Measurements from ENCODE around the gene TTC38. TPM values are rescaled to one million over a fixed set of nuclear protein-coding genes. Genes with fewer than 3 reads are reported as not detected.

Gene TTC38
- total RNA-seq, 1 donor from 2014 or later = 60.7 TPM

DNA sequence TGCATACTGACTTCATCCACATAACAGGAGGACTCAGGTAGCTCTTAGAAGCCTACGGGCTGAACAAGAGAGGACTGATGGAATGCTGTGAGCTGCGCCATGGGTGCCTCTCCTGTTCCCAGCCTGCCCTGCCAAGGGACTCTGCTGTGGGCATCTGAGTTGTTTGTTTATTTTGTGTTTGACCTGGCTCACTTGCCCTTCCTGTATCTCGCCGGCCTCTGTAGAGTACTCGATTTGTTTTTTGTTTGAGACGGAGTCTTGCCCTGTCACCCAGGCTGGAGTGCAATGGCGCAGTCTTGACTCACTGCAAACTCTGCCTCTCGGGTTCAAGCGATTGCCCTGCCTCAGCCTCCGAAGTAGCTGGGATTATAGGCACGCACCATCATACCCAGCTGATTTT lies 1.8 kb downstream of the TTC38 start:
- H3K4me3 ChIP-seq (ENCODE audit: low read depth, low read length) = peak overlapping the region; percentile 97
- no peak for DNase-seq (ENCODE audit: low read depth)
- TF ChIP-seq CTCF (conservative IDR thresholded peaks at IDR 0.05; ENCODE audit: low read depth, low read length) = no peak

- DNase-seq (ENCODE audit: low read depth) = no peak
- no peak overlapping the region for H3K4me3 ChIP-seq (ENCODE audit: low read depth, low read length)
- TF ChIP-seq CTCF (conservative IDR thresholded peaks at IDR 0.05; ENCODE audit: low read depth, low read length) = no peak
Observed at GRCh38 chr22:46272196-46272595, 4.4 kb downstream of the TTC38 start.

DNA sequence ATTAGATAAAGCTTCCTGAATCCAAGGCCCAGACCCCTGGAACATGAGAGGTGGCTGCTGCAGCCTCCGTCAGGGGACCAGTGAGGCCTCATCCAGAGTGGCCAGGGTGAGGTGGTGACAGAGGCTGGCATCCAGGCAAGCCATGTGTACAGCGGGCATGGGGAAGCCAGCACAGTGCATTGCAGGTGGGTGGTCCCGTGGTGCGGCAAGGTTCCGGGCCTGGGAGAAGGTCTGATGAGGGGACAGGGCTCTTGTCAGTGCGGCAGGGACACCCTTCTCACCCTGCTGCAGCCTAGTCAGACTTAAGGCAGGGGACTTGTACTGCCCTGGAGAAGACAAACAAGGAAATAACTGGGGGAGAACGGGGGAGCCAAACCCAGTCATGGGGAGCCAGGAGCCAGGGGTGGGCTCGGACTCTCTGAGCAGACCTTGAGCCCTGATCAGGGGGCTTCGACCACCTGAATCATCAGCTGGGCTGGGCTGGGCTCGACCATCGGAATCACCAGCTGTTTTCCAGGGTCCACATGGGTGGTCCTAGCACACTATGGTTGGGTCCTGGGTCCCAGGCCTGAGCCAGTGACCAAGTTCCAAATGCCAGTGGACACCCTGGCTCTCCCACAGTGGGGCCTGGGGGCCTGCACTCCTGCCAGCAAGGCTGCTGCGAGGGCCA lies 5.1 kb downstream of the TTC38 start:
- no peak for TF ChIP-seq CTCF (conservative IDR thresholded peaks at IDR 0.05; ENCODE audit: low read depth, low read length)
- H3K4me3 ChIP-seq (ENCODE audit: low read depth, low read length) = no peak overlapping the region
- DNase-seq (ENCODE audit: low read depth) = no peak

- H3K4me3 ChIP-seq (ENCODE audit: low read depth, low read length) = no peak overlapping the region
- TF ChIP-seq CTCF (conservative IDR thresholded peaks at IDR 0.05; ENCODE audit: low read depth, low read length) = no peak
- DNase-seq (ENCODE audit: low read depth) = no peak
Observed at GRCh38 chr22:46273432-46274148, 5.8 kb downstream of the TTC38 start.

- no peak overlapping the region for H3K4me3 ChIP-seq (ENCODE audit: low read depth, low read length)
- no peak for DNase-seq (ENCODE audit: low read depth)
- no peak for TF ChIP-seq CTCF (conservative IDR thresholded peaks at IDR 0.05; ENCODE audit: low read depth, low read length)
Observed at GRCh38 chr22:46274381-46274780, 6.6 kb downstream of the TTC38 start.

DNA sequence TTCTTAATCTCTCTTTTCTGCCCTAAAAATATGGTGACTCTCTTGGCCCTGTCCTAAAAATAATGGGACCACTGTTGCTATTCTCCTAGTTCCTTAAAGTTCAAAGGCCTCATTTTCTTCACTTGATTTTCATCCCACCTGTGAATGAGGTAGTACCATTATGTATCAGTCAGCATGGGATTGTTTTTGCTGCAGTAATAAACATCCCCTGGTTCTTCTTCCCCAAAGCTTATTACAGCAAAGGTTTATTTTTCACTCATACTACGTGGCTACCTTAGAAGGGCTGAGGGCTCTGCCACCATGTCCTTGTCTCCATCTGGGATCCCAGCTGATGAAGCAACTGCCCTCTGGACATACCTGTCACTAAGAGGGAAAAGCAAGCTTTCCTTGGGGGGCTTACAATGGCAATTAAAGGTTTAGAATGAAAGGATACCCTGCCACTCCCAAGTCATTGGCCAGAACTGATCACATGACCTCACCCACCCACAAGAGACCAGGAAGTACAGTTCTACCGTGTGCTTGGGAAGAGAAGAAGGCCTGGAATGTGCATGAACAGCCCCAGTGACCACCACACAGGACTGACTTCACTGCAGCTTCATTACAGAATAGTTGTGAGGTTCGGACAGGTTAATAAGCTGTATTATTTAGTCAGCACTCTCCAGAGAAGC lies 7.8 kb downstream of the TTC38 start:
- TF ChIP-seq CTCF (conservative IDR thresholded peaks at IDR 0.05; ENCODE audit: low read depth, low read length) = no peak
- H3K4me3 ChIP-seq (ENCODE audit: low read depth, low read length) = no peak overlapping the region
- DNase-seq (ENCODE audit: low read depth) = no peak

Data from epithelial cell of proximal tubule (primary cell).